ENCODE measurements around the gene PTPRN2.
"Not testable (repeated sequence)": the region's sequence is repeated elsewhere in the genome, so short reads cannot be mapped to it uniquely, and the experiment has no call there.

PTPRN2 gene

DNA sequence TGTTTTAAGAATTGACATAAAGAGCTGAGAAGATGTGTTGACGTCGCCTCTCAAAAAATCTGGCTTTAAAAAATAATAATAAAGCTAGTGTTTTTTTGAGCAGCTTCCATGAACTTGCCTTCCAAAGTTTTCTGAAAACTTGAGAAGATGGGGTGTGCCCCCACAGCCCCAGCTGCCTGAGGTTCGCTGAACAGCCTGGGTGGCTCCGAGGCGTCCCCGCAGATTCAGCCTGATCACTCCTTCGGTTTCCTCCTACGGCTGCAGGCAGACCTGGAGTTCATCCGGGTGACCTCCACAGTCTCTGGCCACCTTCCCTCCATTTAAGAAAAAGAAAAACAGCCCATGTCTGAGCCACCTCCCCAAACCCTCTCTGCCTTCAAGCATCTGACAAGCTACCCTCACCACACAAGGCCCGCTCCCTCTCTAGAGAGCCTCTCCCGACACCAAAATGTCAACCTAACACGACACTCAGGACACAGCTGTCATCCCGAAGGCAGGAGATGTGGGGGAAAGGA, 177.8 kb downstream of the PTPRN2 start:
- no peak for DNase-seq (ENCODE audit: low read depth)
- no peak overlapping the region for H3K4me3 ChIP-seq (ENCODE audit: low read depth, low read length)
- TF ChIP-seq, protein P1, sequence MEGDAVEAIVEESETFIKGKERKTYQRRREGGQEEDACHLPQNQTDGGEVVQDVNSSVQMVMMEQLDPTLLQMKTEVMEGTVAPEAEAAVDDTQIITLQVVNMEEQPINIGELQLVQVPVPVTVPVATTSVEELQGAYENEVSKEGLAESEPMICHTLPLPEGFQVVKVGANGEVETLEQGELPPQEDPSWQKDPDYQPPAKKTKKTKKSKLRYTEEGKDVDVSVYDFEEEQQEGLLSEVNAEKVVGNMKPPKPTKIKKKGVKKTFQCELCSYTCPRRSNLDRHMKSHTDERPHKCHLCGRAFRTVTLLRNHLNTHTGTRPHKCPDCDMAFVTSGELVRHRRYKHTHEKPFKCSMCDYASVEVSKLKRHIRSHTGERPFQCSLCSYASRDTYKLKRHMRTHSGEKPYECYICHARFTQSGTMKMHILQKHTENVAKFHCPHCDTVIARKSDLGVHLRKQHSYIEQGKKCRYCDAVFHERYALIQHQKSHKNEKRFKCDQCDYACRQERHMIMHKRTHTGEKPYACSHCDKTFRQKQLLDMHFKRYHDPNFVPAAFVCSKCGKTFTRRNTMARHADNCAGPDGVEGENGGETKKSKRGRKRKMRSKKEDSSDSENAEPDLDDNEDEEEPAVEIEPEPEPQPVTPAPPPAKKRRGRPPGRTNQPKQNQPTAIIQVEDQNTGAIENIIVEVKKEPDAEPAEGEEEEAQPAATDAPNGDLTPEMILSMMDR (conservative IDR thresholded peaks at IDR 0.05; ENCODE audit: low read depth, low read length) = no peak

DNA sequence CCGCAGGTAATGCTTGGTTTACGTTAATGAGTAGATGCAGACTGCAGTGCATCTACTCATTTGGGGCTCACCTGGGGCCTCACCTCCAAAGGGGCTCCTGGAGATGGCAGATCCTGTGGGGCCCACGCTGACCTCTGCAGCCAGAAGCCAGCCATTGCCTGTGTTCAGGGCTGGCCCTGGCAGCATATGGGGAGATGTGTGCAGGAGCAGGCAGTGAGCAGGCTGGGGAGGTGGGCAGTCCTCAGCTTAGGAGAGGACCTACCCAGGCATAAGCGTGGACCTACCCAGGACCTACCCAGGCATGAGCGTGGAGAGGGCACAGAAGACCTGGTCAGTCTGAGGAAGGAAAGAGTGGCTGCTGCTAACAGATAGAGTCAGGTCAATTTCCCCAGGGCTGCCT, 178.5 kb downstream of the PTPRN2 start:
- TF ChIP-seq, protein P1 (conservative IDR thresholded peaks at IDR 0.05; ENCODE audit: low read depth, low read length) = no peak
- no peak overlapping the region for H3K4me3 ChIP-seq (ENCODE audit: low read depth, low read length)

DNA sequence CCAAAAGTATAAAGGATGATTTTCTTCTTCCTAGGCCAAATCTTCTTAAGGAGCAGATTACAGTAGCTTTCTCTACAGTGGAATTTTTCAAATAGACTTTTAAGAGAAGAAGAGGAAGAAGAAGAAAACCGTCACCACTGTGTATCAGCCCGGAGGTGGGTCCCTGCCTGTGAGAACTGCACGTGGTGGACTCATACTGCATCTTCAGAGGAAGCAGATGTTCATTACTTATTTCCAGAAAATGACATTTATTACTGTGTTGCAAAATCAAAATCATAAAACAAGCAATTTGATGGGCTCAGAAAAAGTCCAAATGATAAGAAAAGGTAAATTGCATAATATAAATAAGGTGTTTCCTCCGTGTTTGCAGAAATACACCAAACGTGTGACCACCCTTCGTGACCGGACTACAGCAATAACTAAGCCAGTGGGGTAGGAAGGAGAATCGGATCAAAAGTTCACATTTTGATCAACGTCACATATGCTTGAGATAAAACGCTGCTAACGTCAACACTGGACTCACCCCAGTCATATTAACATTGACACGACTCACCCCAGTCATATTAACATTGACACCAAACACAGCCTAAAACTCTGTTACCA, 179.2 kb downstream of the PTPRN2 start:
- TF ChIP-seq, protein P1 (conservative IDR thresholded peaks at IDR 0.05; ENCODE audit: low read depth, low read length) = no peak
- no peak for DNase-seq (ENCODE audit: low read depth)
- H3K4me3 ChIP-seq (ENCODE audit: low read depth, low read length) = no peak overlapping the region

More for the DNA sequence above, 178.5 kb downstream of the PTPRN2 start:
- no peak for DNase-seq (ENCODE audit: low read depth)

DNA sequence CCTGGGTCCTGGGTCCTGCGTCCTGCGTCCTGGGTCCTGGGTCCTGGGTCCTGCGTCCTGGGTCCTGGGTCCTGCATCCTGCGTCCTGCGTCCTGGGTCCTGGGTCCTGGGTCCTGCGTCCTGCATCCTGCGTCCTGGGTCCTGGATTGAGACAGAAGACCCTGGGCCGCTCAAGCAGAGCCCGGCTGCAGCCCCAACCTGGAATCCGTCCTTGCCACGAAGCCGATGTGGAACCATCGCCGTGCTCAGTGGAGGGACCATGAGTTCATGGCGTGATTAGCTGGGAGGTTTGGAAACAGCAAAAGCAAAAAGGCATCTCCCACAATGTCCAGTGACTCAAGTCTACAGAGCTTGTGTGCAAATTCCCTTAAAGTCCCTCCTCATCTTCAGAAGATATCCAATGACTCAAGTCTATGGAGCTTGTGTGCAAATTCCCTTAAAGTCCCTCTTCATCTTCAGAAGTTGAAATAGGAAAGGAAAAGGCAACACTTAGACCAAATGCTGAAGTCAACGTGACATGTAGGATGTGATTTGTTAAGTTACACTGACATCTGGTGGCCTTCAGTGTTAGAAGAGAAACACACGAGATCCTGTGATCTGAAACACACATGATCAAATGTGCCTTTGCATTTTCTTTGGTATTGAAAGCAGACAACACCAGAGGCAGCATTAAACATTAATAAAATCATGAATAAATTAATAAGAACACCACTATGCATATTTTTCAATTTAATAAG, 179.9 kb downstream of the PTPRN2 start:
- no peak overlapping the region for H3K4me3 ChIP-seq (ENCODE audit: low read depth, low read length)
- peak; percentile 85 for DNase-seq (ENCODE audit: low read depth)
- TF ChIP-seq, protein P1 (conservative IDR thresholded peaks at IDR 0.05; ENCODE audit: low read depth, low read length) = peak; percentile 55

DNA sequence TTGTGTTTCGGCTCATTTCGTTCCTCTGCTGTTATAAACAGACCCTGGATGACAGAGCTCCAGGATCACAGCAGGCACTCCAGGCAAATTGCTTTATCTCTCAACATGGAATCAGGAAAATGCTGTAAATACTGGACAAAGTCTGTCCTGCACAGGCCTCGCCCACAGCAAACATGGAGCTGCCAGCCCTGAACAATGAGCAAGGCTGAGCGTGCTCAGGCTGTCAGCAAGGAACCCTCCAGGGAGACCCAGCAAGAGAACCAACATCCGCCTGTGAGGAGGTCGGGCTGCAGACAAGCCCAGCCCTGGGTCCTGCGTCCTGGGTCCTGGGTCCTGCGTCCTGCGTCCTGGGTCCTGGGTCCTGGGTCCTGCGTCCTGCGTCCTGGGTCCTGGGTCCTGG, 180.8 kb downstream of the PTPRN2 start:
- TF ChIP-seq, protein P1 (conservative IDR thresholded peaks at IDR 0.05; ENCODE audit: low read depth, low read length) = no peak
- DNase-seq (ENCODE audit: low read depth) = no peak

DNA sequence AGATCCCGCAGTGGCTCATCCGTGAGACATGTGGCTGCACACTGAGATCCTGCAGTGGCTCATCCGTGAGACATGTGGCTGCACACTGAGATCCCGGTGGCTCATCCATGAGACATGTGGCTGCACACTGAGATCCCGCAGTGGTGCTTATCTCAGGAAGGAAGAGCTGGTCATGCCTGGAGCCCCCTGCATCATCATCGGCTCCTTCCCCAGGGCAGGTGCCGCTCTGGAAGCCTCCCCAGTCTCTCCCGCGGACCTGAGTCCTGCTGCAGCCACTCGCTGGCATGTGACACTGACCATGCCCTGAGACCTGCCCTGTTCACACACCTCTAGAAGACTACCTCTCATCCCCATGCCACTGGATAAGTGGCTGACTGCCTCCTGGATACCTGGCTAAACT, 181.3 kb downstream of the PTPRN2 start:
- no peak overlapping the region for H3K4me3 ChIP-seq (ENCODE audit: low read depth, low read length)
- DNase-seq (ENCODE audit: low read depth) = no peak
- TF ChIP-seq, protein P1 (conservative IDR thresholded peaks at IDR 0.05; ENCODE audit: low read depth, low read length) = no peak

More for the DNA sequence above, 180.8 kb downstream of the PTPRN2 start:
- no peak overlapping the region for H3K4me3 ChIP-seq (ENCODE audit: low read depth, low read length)

DNA sequence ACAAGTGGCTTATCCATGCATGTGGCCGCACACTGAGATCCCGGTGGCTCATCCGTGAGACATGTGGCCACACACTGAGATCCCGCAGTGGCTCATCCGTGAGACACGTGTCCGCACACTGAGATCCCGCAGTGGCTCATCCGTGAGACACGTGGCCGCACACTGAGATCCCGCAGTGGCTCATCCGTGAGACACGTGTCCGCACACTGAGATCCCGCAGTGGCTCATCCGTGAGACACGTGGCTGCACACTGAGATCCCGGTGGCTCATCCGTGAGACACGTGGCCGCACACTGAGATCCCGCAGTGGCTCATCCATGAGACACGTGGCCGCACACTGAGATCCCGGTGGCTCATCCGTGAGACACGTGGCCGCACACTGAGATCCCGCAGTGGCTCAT, 181.9 kb downstream of the PTPRN2 start:
- not testable (repeated sequence) for H3K4me3 ChIP-seq (ENCODE audit: low read depth, low read length); DNase-seq (ENCODE audit: low read depth)

All from choroid plexus epithelial cell (primary cell).